GM12872 (cell line): ENCODE data around the gene ACP6.

Experiments
- TF ChIP-seq, protein P1 (sequence below): IDR thresholded peaks from 3 replicates; pipeline ENCODE4 v1.5.1; 2011; ENCODE audit warnings: low read depth, mild to moderate bottlenecking, low read length, moderate library complexity; ENCODE audit not compliant: insufficient read depth

ACP6 gene

DNA sequence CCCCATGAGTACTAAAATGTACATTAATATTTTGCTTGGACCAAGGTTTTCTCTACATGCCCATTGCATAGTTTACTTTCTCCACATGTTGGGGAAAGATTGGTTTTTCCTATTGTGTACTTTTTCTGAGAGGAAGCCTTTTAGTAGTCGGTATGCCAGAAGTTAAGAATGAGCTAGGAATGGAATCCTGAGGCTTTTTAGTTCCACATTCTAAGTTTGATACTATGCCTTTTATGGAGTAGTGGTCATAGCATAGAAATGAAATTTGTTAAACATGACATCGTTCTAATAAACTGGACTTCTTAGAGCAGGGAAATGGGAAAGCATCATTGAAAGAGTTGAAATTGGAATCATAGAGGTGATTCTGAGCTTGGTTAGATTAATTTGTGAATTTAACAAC, 64.7 kb downstream of the ACP6 start:
- TF ChIP-seq, protein P1, sequence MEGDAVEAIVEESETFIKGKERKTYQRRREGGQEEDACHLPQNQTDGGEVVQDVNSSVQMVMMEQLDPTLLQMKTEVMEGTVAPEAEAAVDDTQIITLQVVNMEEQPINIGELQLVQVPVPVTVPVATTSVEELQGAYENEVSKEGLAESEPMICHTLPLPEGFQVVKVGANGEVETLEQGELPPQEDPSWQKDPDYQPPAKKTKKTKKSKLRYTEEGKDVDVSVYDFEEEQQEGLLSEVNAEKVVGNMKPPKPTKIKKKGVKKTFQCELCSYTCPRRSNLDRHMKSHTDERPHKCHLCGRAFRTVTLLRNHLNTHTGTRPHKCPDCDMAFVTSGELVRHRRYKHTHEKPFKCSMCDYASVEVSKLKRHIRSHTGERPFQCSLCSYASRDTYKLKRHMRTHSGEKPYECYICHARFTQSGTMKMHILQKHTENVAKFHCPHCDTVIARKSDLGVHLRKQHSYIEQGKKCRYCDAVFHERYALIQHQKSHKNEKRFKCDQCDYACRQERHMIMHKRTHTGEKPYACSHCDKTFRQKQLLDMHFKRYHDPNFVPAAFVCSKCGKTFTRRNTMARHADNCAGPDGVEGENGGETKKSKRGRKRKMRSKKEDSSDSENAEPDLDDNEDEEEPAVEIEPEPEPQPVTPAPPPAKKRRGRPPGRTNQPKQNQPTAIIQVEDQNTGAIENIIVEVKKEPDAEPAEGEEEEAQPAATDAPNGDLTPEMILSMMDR, result no peak

DNA sequence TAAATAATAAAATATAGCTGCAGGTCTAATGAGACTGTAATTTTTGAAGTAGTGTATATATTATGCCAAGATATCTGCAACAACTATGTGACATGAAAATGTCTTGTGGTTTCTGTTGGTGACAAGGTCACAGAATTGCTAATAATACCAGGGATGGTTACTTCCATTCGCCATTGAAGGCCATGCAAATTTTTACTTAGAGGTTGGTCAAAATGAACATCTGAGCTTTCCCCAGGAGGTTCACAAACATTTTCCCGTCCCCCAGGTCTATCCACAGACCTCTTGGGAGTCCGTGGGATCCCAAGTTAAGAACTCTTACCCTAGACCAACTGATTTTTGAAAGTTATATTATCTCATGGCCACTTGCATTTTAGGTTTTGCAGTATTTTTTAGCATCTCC, 66.3 kb downstream of the ACP6 start:
- TF ChIP-seq, protein P1, result no peak

DNA sequence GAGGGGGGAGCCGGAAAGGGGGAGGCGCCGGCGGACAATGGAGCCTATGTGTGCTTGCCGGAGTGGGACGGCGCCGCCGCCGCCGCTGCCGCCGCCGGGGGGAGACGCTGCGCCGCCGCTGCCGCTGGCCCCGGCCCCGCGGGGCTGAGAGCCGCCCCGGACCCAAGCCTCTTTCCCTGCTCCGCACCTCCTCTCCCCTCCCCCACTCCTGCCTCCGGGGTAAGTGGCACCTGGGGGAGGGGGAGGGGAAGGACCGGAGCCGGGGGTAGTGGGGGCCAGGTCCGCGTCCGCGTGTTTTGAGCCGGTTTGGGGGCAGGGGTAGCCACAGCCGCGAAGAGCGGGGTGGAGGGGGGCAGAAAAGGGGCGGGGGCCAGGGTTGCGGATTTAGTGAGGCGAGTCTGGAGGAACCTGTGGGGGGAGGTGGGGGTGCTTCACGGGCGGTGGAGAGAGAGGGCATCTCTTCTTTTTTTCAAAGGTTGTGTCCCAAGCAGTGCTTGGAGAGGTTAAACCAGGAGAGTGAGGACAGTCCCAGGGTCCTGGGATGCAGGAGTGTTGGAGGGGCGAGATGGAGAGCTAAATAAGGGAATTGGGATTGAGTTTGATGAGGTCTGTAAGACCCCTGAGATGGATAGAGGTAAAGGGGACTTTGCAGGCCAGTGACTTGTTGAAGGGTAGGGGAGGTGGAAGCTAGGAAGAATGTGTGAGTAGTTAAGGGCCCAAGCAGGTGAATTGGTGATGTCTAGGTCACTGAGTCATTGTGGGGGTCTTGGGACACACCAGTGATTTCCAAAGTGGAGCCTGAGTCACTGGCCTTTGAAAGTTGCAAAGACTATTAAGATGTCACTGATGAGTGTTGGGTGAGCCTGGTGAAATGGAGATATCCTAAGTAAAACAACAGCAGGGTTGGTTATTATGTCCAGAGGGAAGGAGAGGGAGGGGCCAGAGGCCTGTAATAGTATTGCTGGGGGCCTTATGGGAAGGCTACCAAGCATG, 69.9 kb downstream of the ACP6 start:
- TF ChIP-seq, protein P1, result 0 out of 3 replicates have a peak, but pooled peaks have one; percentile 5

DNA sequence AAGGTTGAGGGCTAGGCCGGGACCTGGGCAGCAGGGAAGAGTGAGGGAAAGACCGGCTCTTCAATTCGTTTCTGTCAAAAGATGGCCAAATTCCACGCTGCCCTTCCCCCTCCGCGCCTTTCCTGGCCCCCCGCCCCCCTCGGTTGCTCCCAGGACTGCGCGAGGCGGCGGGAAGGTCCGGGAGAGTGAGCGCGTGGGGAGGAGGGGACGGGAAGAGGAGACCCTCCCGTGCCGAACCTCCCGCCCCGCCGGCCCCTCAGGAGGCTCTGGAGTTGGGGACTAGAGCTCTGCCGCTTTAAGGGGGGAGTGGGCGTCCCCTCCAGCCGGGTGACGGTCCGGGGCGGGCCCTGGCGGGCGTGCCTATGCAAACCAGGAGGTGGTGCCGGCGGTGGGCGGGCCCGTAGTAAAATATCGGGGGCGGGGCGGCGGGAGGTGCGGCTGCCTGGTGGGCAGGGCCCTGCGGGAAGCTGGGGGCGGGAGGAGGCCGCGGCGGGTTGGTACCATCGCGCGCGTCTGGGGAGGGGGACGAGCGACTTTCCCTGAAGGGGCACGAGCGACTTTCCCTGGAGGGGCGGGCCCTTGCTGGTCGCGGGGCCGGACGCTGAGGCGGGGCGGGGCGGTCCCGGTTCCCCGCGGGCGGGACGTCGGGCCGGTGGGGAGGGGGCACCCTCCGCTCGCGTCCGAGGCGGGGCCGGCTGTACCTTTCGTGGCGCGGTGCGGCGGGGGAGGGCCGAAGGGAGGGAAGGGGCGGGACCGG, 70.8 kb downstream of the ACP6 start:
- TF ChIP-seq, protein P1, result no peak

DNA sequence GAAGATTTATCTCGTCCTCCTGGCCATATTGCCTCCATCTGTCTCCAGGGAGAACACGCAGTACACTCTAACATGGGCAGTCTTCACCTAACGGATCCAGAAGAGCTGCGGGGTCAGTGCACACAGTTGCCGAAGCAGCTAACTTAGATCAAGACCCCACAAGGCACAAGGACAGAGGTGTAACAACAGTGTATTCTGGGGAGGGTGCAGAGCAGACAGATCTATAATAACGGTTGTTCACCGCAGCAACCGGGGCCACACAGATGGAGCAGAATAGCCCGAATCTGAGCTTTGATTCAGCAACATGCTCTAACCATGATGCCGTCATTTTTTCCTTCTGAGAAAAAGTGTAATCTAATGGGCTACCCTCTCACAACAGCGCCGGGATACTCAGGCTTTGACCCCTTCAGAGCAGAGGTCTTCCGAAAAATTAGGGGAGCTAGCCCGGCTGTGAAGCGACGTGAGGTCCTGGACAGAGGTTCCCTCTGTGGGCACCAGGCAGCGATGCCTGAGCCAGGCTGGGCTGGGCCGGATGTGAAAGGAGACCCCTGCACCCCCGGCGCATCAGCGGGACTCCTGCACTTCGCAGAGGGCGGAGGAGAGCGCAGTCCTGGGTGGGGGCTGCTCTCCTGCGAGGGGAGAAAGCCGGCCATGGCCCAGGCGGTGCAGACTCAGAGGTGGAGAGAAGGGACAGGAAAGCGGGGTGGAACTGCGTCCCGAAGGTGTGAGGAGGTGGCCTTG, 71.5 kb downstream of the ACP6 start:
- TF ChIP-seq, protein P1, result no peak

DNA sequence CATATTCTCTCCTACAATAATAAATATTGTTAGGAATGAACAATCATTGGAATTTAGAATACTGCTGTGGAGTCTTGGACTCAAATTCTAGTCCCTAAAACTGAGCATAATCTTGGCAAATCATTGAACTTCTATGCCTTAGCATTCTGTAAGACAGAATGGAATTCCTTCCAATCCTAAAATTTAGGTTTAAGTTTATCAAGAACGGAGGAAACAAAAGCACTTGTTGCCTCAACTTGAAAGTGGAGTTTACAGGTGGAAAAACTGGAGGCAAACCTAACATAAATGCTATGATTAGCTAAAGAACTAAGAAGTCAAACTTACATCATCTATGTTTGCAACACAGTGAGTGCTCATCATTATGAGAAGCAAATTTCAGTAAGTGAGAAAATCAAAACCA, 73.3 kb downstream of the ACP6 start:
- TF ChIP-seq, protein P1, result no peak
